GM12864 (cell line): Measurements from ENCODE around the gene NIFK.
"Not testable (repeated sequence)": the region's sequence is repeated elsewhere in the genome, so short reads cannot be mapped to it uniquely, and the experiment has no call there.

ENCODE experiments used
- DNase-seq: peaks from one replicate; pipeline ENCODE4 v3.0.0-alpha.2; 2011; ENCODE audit warnings: low read depth
- H3K4me3 ChIP-seq: 2 replicates; pipeline ENCODE4 v1.5.1; 2011; ENCODE audit warnings: mild to moderate bottlenecking, low read depth, low read length, control low read depth
- TF ChIP-seq, protein P1 (sequence below): IDR thresholded peaks from 2 replicates; pipeline ENCODE4 v1.5.1; 2011; ENCODE audit warnings: low read depth, mild to moderate bottlenecking, moderate library complexity, low read length, control low read depth, inconsistent platforms; ENCODE audit errors: missing control alignments

NIFK gene

GRCh38 chr2:121716126-121716525 is 20.5 kb downstream of the NIFK start:
- H3K4me3 ChIP-seq = no peak overlapping the region
- no peak for DNase-seq
- TF ChIP-seq, protein P1, sequence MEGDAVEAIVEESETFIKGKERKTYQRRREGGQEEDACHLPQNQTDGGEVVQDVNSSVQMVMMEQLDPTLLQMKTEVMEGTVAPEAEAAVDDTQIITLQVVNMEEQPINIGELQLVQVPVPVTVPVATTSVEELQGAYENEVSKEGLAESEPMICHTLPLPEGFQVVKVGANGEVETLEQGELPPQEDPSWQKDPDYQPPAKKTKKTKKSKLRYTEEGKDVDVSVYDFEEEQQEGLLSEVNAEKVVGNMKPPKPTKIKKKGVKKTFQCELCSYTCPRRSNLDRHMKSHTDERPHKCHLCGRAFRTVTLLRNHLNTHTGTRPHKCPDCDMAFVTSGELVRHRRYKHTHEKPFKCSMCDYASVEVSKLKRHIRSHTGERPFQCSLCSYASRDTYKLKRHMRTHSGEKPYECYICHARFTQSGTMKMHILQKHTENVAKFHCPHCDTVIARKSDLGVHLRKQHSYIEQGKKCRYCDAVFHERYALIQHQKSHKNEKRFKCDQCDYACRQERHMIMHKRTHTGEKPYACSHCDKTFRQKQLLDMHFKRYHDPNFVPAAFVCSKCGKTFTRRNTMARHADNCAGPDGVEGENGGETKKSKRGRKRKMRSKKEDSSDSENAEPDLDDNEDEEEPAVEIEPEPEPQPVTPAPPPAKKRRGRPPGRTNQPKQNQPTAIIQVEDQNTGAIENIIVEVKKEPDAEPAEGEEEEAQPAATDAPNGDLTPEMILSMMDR = no peak

GRCh38 chr2:121711481-121711880 is 25.2 kb downstream of the NIFK start:
- DNase-seq, H3K4me3 ChIP-seq: not testable (repeated sequence)

- DNase-seq = no peak
- H3K4me3 ChIP-seq = no peak overlapping the region
- TF ChIP-seq, protein P1 = no peak
These were observed 26.1 kb downstream of the NIFK start for GRCh38 chr2:121710470-121711170.

DNA sequence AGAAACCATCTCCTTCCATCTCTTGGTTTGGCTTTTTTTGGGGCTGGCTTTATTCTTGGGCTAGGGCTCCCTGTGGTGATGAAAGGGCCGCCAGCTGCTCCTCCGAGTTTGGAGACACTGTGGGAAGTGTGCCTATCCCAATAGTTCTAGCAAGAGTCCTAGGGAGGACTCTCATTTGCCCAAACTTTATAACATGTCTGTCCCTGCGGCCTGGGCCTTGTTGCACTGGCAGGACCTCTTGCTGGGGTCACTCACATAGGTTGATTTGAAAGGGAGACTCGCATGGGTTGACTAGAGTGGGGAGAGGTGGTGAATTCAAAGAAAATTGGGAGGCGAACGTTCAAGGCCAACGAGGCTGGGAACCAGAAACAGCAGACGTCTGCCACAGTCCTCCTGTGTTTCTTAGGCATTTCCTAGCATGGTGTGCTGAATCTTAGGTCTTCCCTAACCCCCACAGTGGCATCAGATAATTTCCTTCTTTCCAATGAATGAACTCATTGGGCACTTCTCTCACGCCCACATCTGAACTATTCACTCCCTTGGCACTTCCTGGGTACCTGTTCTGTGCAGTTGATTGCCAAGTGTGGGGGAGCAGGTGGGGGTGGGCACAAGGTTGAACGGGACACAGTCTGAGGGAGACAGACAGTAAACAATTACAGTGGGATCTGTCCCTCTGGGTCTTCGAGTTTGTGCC is 26.8 kb downstream of the NIFK start:
- no peak overlapping the region for H3K4me3 ChIP-seq
- no peak for DNase-seq
- TF ChIP-seq, protein P1 = no peak

- DNase-seq = no peak
- TF ChIP-seq, protein P1 = no peak
- H3K4me3 ChIP-seq = no peak overlapping the region
These were observed 28.7 kb downstream of the NIFK start for GRCh38 chr2:121707920-121708361.

GRCh38 chr2:121707344-121707919 is 29.2 kb downstream of the NIFK start:
- TF ChIP-seq, protein P1 = no peak
- DNase-seq = no peak
- H3K4me3 ChIP-seq = no peak overlapping the region

DNA sequence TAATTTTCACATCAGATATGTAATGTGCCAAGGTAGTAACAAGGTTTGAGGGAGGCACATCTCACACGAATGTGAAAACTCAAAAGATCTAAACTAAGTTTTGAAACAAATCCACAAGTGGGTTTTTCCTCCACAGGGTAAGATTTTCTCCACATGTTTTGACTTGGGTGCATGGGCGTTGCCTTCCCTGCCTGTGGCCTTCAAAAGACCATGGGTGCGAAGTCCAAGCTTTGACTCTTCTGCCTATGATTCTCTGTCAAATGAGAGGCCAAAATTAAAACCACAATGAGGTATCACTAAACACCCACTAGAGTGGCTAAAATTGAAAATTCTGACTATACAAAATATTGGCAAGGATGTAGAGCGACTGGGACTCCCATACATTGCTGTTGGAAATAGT is 30.7 kb downstream of the NIFK start:
- DNase-seq = no peak
- TF ChIP-seq, protein P1 = no peak
- no peak overlapping the region for H3K4me3 ChIP-seq
